H1 (cell line): Measurements from ENCODE around the gene SFMBT2. TPM values are rescaled to one million over a fixed set of nuclear protein-coding genes. Genes with fewer than 3 reads are reported as not detected.
"Not testable (repeated sequence)": the region's sequence is repeated elsewhere in the genome, so short reads cannot be mapped to it uniquely, and the experiment has no call there.

Source experiments
- CTCF ChIA-PET: fragments of 300-600 bp; sonication (Branson Sonifier 250); formaldehyde crosslinking; loops from one replicate; lab custom pipeline; 2021; ENCODE audit not compliant: partially characterized antibody; lab: Charles Lee
- POLR2A ChIA-PET: fragments of 300-600 bp; sonication (Branson Sonifier 250); formaldehyde crosslinking; loops from one replicate; lab custom pipeline; 2021; ENCODE audit warnings: inconsistent platforms; ENCODE audit not compliant: partially characterized antibody; lab: Charles Lee
- DNase-seq, 2 experiments: peaks; one replicate each; pipeline versions ENCODE4 v3.0.0 to v3.0.0-alpha.2; 2010 to 2022; ENCODE audit warnings: low spot score in 2 of 2, low read depth in 1 of 2, mixed read lengths in 1 of 2
- FAIRE-seq: peaks from 2 replicates; lab custom pipeline; 2011; peaks lifted over from hg19 to GRCh38; lab: Jason Lieb, UNC
- H2AFZ ChIP-seq: 2 replicates; pipeline ENCODE4 v1.8.1; 2012; ENCODE audit warnings: low read length, inconsistent platforms
- H2AK5ac ChIP-seq: 2 replicates; pipeline ENCODE4 v1.6.1; 2013; ENCODE audit warnings: low read depth, low read length
- H2BK120ac ChIP-seq: replicated peaks from 2 replicates; pipeline ENCODE3; 2013; ENCODE audit warnings: low read depth, low read length, inconsistent platforms
- H2BK12ac ChIP-seq: 2 replicates; pipeline ENCODE4 v1.6.1; 2013; ENCODE audit warnings: low read depth, low read length
- H2BK15ac ChIP-seq: 2 replicates; pipeline ENCODE4 v1.6.1; 2013; ENCODE audit warnings: low read length
- H2BK20ac ChIP-seq: 2 replicates; pipeline ENCODE4 v1.6.1; 2013; ENCODE audit warnings: low read length
- H2BK5ac ChIP-seq: 2 replicates; pipeline ENCODE4 v1.6.1; 2013; ENCODE audit warnings: low read depth, low read length
- H3K14ac ChIP-seq: 2 replicates; pipeline ENCODE4 v1.6.1; 2013; ENCODE audit warnings: inconsistent platforms; ENCODE audit not compliant: insufficient read length
- H3K18ac ChIP-seq: 2 replicates; pipeline ENCODE4 v1.6.1; 2013; ENCODE audit warnings: low read length; ENCODE audit errors: extremely low read depth
- H3K23ac ChIP-seq: 2 replicates; pipeline ENCODE4 v1.6.1; 2013; ENCODE audit warnings: inconsistent platforms; ENCODE audit not compliant: insufficient read length
- H3K23me2 ChIP-seq: 2 replicates; pipeline ENCODE4 v1.6.1; 2013; ENCODE audit warnings: low read depth, low read length
- H3K27ac ChIP-seq: 2 replicates; pipeline ENCODE4 v1.6.1; 2011; ENCODE audit warnings: low read depth, low read length, inconsistent platforms
- H3K27me3 ChIP-seq, 4 experiments: replicated peaks in 1 of 4; 1 replicate in 1 of 4; 2 replicates in 3 of 4; pipeline versions ENCODE4 v1.6.1 to v1.8.1; 2011 to 2013; ENCODE audit warnings: low read length in 3 of 4, mild to moderate bottlenecking in 3 of 4, inconsistent platforms in 2 of 4, mixed read lengths in 2 of 4, moderate library complexity in 1 of 4; ENCODE audit not compliant: control insufficient read depth in 3 of 4, insufficient read depth in 3 of 4; ENCODE audit errors: extremely low read depth in 1 of 4
- H3K36me3 ChIP-seq, 4 experiments: 2 replicates each; pipeline versions ENCODE4 v1.6.1 to v1.8.1; 2011 to 2013; ENCODE audit warnings: mild to moderate bottlenecking in 4 of 4, low read length in 3 of 4, moderate library complexity in 2 of 4, control low read depth in 1 of 4, inconsistent platforms in 1 of 4; ENCODE audit not compliant: insufficient read depth in 4 of 4, control insufficient read depth in 2 of 4
- H3K4ac ChIP-seq: replicated peaks from 2 replicates; pipeline ENCODE3; 2013; ENCODE audit warnings: low read length, low read depth, mixed read lengths, inconsistent platforms; ENCODE audit not compliant: insufficient read length
- H3K4me1 ChIP-seq, 4 experiments: replicated peaks in 1 of 4; 1 replicate in 1 of 4; 2 replicates in 3 of 4; pipeline versions ENCODE4 v1.6.1 to v1.8.1; 2011 to 2013; ENCODE audit warnings: low read length in 3 of 4, inconsistent platforms in 2 of 4, mixed read lengths in 1 of 4; ENCODE audit not compliant: insufficient read depth in 4 of 4, control insufficient read depth in 3 of 4
- H3K4me2 ChIP-seq, 2 experiments: 2 replicates each; pipeline versions ENCODE4 v1.6.1 to v1.8.1; 2011 to 2013; ENCODE audit warnings: low read depth in 2 of 2, low read length in 2 of 2, control low read depth in 1 of 2, inconsistent platforms in 1 of 2, mild to moderate bottlenecking in 1 of 2; ENCODE audit not compliant: insufficient read depth in 1 of 2
- H3K4me3 ChIP-seq, 4 experiments: fragments of 200-600, 300-600 bp in 1 of 4; sonication (generic), shearing (Covaris generic), sonication (Bioruptor Twin) in 1 of 4; 2 replicates each; pipeline versions ENCODE4 v1.5.1 to v1.8.1; 2011 to 2016; ENCODE audit warnings: low read length in 4 of 4, low read depth in 3 of 4, control low read depth in 2 of 4, inconsistent platforms in 2 of 4, mild to moderate bottlenecking in 2 of 4, mixed read lengths in 1 of 4, moderate library complexity in 1 of 4; ENCODE audit not compliant: insufficient read depth in 2 of 4; ENCODE audit errors: extremely low read depth in 1 of 4
- H3K56ac ChIP-seq: replicated peaks from 2 replicates; pipeline ENCODE3; 2013; ENCODE audit warnings: low read depth, mild to moderate bottlenecking, mixed read lengths, low read length, inconsistent platforms; ENCODE audit not compliant: insufficient read length
- H3K79me1 ChIP-seq: 2 replicates; pipeline ENCODE4 v1.6.1; 2013; ENCODE audit warnings: low read depth, low read length, control low read depth
- H3K79me2 ChIP-seq, 2 experiments: 2 replicates each; pipeline versions ENCODE4 v1.6.1 to v1.8.1; 2012 to 2013; ENCODE audit warnings: low read length in 2 of 2, mild to moderate bottlenecking in 2 of 2, inconsistent platforms in 1 of 2; ENCODE audit not compliant: insufficient read depth in 2 of 2, control insufficient read depth in 1 of 2
- H3K9ac ChIP-seq, 4 experiments: replicated peaks in 1 of 4; 1 replicate in 1 of 4; 2 replicates in 3 of 4; pipeline versions ENCODE4 v1.6.1 to v1.8.1; 2011 to 2013; ENCODE audit warnings: low read depth in 3 of 4, low read length in 3 of 4, control low read depth in 2 of 4, mild to moderate bottlenecking in 2 of 4, moderate library complexity in 2 of 4, inconsistent platforms in 1 of 4; ENCODE audit errors: extremely low read depth in 1 of 4
- H3K9me3 ChIP-seq, 2 experiments: 2 replicates each; pipeline versions ENCODE4 v1.6.1 to v1.8.1; 2012 to 2013; ENCODE audit warnings: mild to moderate bottlenecking in 2 of 2, moderate library complexity in 2 of 2, control low read depth in 1 of 2, inconsistent platforms in 1 of 2, low read depth in 1 of 2, low read length in 1 of 2, mixed read lengths in 1 of 2; ENCODE audit not compliant: insufficient read depth in 2 of 2
- H4K20me1 ChIP-seq, 2 experiments: replicated peaks in 1 of 2; 2 replicates each; pipeline versions ENCODE3 to v1.8.1; 2011 to 2013; ENCODE audit warnings: inconsistent platforms in 2 of 2, low read length in 2 of 2, mild to moderate bottlenecking in 1 of 2; ENCODE audit not compliant: insufficient read depth in 2 of 2, control insufficient read depth in 1 of 2
- H4K5ac ChIP-seq: 2 replicates; pipeline ENCODE4 v1.6.1; 2013; ENCODE audit warnings: low read length, low read depth, mixed read lengths, inconsistent platforms; ENCODE audit not compliant: insufficient read length
- H4K8ac ChIP-seq: 2 replicates; pipeline ENCODE4 v1.8.0; 2013; ENCODE audit warnings: mild to moderate bottlenecking, moderate library complexity, low read length, inconsistent platforms; ENCODE audit not compliant: insufficient read depth; ENCODE audit errors: extremely low read depth
- H4K91ac ChIP-seq: replicated peaks from 2 replicates; pipeline ENCODE3; 2013; ENCODE audit warnings: low read length, mixed read lengths, inconsistent platforms; ENCODE audit not compliant: insufficient read length
- WGBS, 2 experiments: shearing (Covaris generic) in 1 of 2; methylation state at CpG; one replicate each; pipeline versions ENCODE4 v1.1.6 to v1.1.7; 2013 to 2015; ENCODE audit warnings: low lambda C conversion rate in 2 of 2, mixed read lengths in 2 of 2, inconsistent platforms in 1 of 2, low coverage in 1 of 2, missing lambda C conversion rate in 1 of 2; ENCODE audit not compliant: insufficient replicate concordance in 2 of 2, insufficient coverage in 1 of 2, insufficient read length in 1 of 2; ENCODE audit errors: extremely low coverage in 1 of 2, missing lambda C conversion rate in 1 of 2; 5-methylcytosine and 5-hydroxymethylcytosine counted together
- polyA plus RNA-seq, 7 experiments: library from polyadenylated mRNA; depleted of rRNA in 3 of 7; stranded (reverse) in 5 of 7; unstranded in 2 of 7; fragments of >200 nt in 5 of 7; fragments of 200-250 nt in 2 of 7; gene quantifications; 1 replicate in 5 of 7; 2 replicates in 1 of 7; 4 replicates in 1 of 7; pipeline versions ENCODE4 v1.2.1 to v1.2.3, GENCODE V29; 2011 to 2013; ENCODE audit warnings: missing spikeins in 2 of 7, mixed read lengths in 2 of 7
- total RNA-seq: library from RNA; stranded (reverse); fragmentation: NEBNext Ultra II Directional; extraction: Animal tissue kit (Norgen Biotek cat#: 25700); gene quantifications from 2 replicates; pipeline ENCODE4 v1.2.1, GENCODE V29; 2021

Gene SFMBT2
- total and polyA plus RNA-seq, 2 of the 8 experiments (the other 6 are each of a cell fraction or from before 2014, with no cell fraction given), result 2.9 to 11.0 TPM

GRCh38 chr10:7299601-7300325 lies 111.1 kb downstream of the SFMBT2 start:
- H3K4me3 ChIP-seq, H2BK120ac ChIP-seq, H4K20me1 ChIP-seq, H3K4ac ChIP-seq, H2BK5ac ChIP-seq, DNase-seq, H3K27ac ChIP-seq, H4K8ac ChIP-seq, H2AK5ac ChIP-seq, H3K4me2 ChIP-seq, H3K9ac ChIP-seq, H3K36me3 ChIP-seq, H3K4me1 ChIP-seq, H2BK20ac ChIP-seq, H2BK12ac ChIP-seq, H3K14ac ChIP-seq, H4K91ac ChIP-seq, H3K9me3 ChIP-seq, H3K23me2 ChIP-seq, H3K79me1 ChIP-seq, H3K18ac ChIP-seq, H4K5ac ChIP-seq, FAIRE-seq, H3K56ac ChIP-seq, H3K23ac ChIP-seq, H2AFZ ChIP-seq, H3K27me3 ChIP-seq, POLR2A ChIA-PET, H2BK15ac ChIP-seq: not testable (repeated sequence)
- CTCF ChIA-PET, result interaction anchor here (1.0 to 3.8 kb wide), 2 partner anchors 11 to 215 kb away, joined by 3 to 17 read pairs; no protein-coding TSS in a partner anchor
- H3K79me2 ChIP-seq, result peaks cover 4 to 22% of the 10 kb centered on the region in 2 experiments; a peak in 2 of 4 replicates
- WGBS, 2 experiments, result 89% methylated on average over 7 of the region's 7 CpGs; no CpG with 5 or more reads in 1 of the 2 experiments
